Measurements from ENCODE around the gene KCTD13. TPM values are rescaled to one million over a fixed set of nuclear protein-coding genes. Genes with fewer than 3 reads are reported as not detected.

Gene KCTD13
- total RNA-seq, 2 donors from 2014 or later, result 14.3 to 49.1 TPM

DNA sequence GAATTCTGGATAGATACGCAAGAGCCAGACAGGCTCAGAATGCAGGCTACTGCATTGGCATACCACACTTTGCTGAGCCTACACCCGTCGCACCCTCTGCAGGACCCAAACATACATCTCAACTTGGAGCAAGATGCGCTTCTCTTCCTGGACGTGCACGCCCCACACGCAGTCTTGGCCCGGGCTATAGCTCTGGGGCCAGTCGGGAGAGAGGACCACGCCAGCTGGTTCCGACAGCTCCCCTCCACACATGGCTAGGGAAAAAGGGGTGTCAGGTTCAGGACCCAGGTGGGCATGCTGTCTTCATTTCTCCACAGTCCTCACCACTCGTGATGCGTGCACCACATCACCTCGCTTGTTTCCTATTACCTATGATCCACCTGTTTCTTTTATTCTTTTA, 47.9 kb downstream of the KCTD13 start:
- 94 to 99% methylated on average over 7 to 14 of the region's 14 CpGs for WGBS, 2 donors
- no peaks in the 10 kb centered on the region for H3K9me3 ChIP-seq
- TF ChIP-seq, protein P1, sequence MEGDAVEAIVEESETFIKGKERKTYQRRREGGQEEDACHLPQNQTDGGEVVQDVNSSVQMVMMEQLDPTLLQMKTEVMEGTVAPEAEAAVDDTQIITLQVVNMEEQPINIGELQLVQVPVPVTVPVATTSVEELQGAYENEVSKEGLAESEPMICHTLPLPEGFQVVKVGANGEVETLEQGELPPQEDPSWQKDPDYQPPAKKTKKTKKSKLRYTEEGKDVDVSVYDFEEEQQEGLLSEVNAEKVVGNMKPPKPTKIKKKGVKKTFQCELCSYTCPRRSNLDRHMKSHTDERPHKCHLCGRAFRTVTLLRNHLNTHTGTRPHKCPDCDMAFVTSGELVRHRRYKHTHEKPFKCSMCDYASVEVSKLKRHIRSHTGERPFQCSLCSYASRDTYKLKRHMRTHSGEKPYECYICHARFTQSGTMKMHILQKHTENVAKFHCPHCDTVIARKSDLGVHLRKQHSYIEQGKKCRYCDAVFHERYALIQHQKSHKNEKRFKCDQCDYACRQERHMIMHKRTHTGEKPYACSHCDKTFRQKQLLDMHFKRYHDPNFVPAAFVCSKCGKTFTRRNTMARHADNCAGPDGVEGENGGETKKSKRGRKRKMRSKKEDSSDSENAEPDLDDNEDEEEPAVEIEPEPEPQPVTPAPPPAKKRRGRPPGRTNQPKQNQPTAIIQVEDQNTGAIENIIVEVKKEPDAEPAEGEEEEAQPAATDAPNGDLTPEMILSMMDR (IDR thresholded peaks at IDR 0.05), result no peak
- no peak for TF ChIP-seq POLR2A (IDR thresholded peaks at IDR 0.05)
- no peaks in the 10 kb centered on the region for H3K27me3 ChIP-seq
- peaks cover 5% of the 10 kb centered on the region for H3K4me1 ChIP-seq
- no peak for DNase-seq
- no peak overlapping the region for H3K4me3 ChIP-seq
- H3K27ac ChIP-seq, result no peak overlapping the region
- ATAC-seq, result no peak
- H3K36me3 ChIP-seq (replicated peaks in 1 of 2; ENCODE audit: insufficient read depth in 1 of 2, low read depth in 2 of 2), result no peaks in the 10 kb centered on the region
- intact Hi-C loops (cut with DNase I), result no loop called here

DNA sequence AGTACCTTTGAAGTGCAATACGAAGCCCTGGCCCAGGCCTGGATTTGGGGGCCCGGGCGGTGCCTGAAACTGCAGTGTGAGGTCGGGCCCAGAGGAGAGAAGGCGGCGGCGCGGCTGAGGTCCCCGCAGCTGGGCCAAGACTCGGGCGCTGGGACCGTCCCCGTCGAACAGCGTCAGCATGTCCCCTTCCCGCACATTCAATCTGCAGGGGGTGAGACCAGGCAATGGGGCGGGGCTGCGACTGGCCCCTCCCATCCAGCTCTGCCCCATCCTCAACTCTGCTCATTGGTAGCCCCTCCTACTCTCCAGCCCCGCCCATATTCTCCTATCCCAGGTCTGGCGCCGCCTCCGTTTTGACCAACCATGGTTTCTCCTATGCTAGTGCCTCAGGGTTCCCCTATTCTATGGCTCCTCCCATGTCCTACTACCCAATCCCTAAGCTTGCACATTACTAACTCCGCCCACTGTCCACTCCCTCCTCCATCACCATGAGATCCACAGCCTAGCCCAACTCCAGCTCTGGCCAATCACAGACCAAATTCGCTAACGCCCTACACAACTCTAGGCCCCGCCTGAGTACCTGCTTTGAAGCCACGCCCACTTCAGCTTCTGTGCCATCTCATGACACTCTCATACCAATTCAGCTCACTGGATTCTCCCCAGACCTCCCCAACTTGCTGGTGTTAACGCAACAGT, 48.6 kb downstream of the KCTD13 start:
- H3K4me1 ChIP-seq, result peaks cover 5% of the 10 kb centered on the region
- TF ChIP-seq, protein P1 (IDR thresholded peaks at IDR 0.05), result no peak
- no peak for TF ChIP-seq POLR2A (IDR thresholded peaks at IDR 0.05)
- ATAC-seq (no peak), DNase-seq (peak in 1 of 4 donors; percentile 37)
- intact Hi-C loops (cut with DNase I), result no loop called here
- no peak overlapping the region for H3K27ac ChIP-seq
- H3K4me3 ChIP-seq, result no peak overlapping the region
- H3K9me3 ChIP-seq, result no peaks in the 10 kb centered on the region
- no peaks in the 10 kb centered on the region for H3K36me3 ChIP-seq (replicated peaks in 1 of 2; ENCODE audit: insufficient read depth in 1 of 2, low read depth in 2 of 2)
- H3K27me3 ChIP-seq, result no peaks in the 10 kb centered on the region
- WGBS, 2 donors, result 42 to 43% methylated on average over 16 to 18 of the region's 28 CpGs

DNA sequence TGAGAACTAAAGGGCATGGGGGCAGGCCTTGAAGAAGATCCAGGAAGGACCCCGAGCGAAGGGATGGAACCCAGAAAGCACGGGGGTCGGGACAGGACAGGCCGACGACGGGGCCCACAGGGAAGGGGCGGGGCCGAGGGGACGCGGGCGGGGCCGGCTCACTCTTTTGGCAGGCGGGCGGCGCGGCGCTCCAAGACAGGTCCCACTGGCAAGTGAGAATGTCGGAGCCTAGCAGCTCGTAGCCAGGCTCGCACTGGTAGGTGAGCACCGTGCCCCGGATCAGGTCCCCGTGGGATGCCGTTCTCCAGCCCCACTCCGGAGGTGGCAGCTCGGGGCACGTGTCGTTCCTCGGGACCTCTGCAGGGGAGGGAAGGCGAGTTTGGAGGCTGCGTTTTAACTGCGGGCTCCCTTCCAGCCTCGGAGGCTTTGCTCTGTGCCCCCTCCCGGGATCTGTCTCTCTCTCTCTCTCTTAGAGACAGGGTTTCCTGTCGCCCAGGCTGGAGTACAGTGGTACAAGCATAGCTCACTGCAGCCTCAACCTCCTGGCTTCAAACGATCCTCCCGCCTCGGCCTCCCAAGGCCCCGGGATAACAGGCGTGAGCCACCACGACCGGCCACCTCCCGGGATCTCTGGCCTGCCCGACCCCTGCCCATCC, 49.3 kb downstream of the KCTD13 start:
- intact Hi-C loops (cut with DNase I), result no loop called here
- DNase-seq, result no peak
- no peaks in the 10 kb centered on the region for H3K27me3 ChIP-seq
- no peaks in the 10 kb centered on the region for H3K36me3 ChIP-seq (replicated peaks in 1 of 2; ENCODE audit: insufficient read depth in 1 of 2, low read depth in 2 of 2)
- peaks cover 5% of the 10 kb centered on the region for H3K4me1 ChIP-seq
- WGBS, 2 donors, result 46 to 55% methylated on average over 20 to 44 of the region's 45 CpGs
- no peaks in the 10 kb centered on the region for H3K9me3 ChIP-seq
- H3K4me3 ChIP-seq, result no peak overlapping the region
- TF ChIP-seq, protein P1 (IDR thresholded peaks at IDR 0.05), result no peak
- no peak for TF ChIP-seq POLR2A (IDR thresholded peaks at IDR 0.05)
- no peak overlapping the region for H3K27ac ChIP-seq
- ATAC-seq, result no peak

DNA sequence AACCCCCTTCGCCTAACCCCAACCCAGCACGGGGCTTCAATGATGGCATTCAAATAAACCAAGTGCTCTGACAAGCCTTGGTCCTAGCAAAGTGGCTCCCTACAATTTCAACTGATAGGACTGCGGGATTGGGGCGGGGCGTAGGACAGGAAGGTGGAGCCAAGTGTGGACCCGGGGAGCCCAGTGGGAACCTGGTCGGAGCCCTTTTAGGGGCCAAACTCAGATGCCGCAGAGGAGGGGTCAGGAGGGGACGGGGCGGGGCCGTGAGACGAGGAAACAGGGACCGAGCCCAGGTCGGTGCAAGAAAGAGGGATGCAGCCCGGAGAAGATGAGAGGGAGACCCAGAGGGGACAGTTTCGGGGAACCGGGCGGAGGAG, 49.8 kb downstream of the KCTD13 start:
- Histone ChIP-seq H3K9me3 (no peaks in the 10 kb centered on the region), H3K4me3 (no peak overlapping the region), H3K36me3 (replicated peaks in 1 of 2; ENCODE audit: insufficient read depth in 1 of 2, low read depth in 2 of 2) (no peaks in the 10 kb centered on the region), H3K27me3 (no peaks in the 10 kb centered on the region), H3K27ac (no peak overlapping the region), H3K4me1 (peaks cover 4% of the 10 kb centered on the region)
- ATAC-seq (no peak), DNase-seq (no peak)
- TF ChIP-seq, protein P1 (IDR thresholded peaks at IDR 0.05), result no peak
- no peak for TF ChIP-seq POLR2A (IDR thresholded peaks at IDR 0.05)
- 49 to 80% methylated on average over 18 of the region's 18 CpGs for WGBS, 2 donors
- intact Hi-C loops (cut with DNase I), result no loop called here

DNA sequence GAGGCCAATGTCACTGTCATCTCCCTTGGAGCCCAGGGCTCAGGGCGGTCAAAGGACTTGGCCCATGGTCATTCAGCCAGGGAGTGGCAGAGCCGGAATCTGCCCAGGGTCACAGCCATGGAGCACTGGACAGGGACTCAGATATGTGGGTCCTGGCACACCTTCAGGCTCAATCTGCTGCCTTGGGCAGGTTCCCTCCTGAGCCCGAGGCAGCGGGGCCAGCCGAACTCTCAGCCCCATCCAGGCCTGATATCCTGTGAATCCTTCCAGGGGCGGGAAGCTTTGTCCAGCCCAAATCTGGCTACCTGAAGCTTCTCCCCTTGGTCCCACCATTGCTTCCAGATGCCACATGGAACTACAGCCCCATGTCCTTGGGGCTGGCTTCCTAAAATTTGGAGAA, 50.8 kb downstream of the KCTD13 start:
- TF ChIP-seq POLR2A (IDR thresholded peaks at IDR 0.05), result no peak
- TF ChIP-seq, protein P1 (IDR thresholded peaks at IDR 0.05), result no peak
- intact Hi-C loops (cut with DNase I), result no loop called here
- no peaks in the 10 kb centered on the region for H3K27me3 ChIP-seq
- ATAC-seq (no peak), DNase-seq (no peak)
- H3K4me1 ChIP-seq, result no peaks in the 10 kb centered on the region
- H3K4me3 ChIP-seq, result no peak overlapping the region
- no peaks in the 10 kb centered on the region for H3K36me3 ChIP-seq (replicated peaks in 1 of 2; ENCODE audit: insufficient read depth in 1 of 2, low read depth in 2 of 2)
- WGBS, 2 donors, result 85 to 88% methylated on average over 1 to 5 of the region's 6 CpGs
- no peak overlapping the region for H3K27ac ChIP-seq
- no peaks in the 10 kb centered on the region for H3K9me3 ChIP-seq

Measured in body of pancreas (tissue), 4 donors.